SJSA1 (cell line): ENCODE results near the gene MACROH2A1. TPM values are rescaled to one million over a fixed set of nuclear protein-coding genes. Genes with fewer than 3 reads are reported as not detected.

Source experiments
- DNase-seq, 2 experiments: peaks; one replicate each; pipeline ENCODE4 v3.0.0-alpha.2; 2015 to 2020; ENCODE audit warnings: low spot score in 2 of 2, low read depth in 1 of 2
- H3K27ac ChIP-seq: fragments of 250-450 bp; sonication (Bioruptor Pico); 2 replicates; pipeline ENCODE4 v1.5.1; 2020; ENCODE audit warnings: mild to moderate bottlenecking, moderate library complexity
- H3K27me3 ChIP-seq: fragments of 250-450 bp; sonication (Bioruptor Pico); replicated peaks from 2 replicates; pipeline ENCODE4 v1.5.1; 2020; ENCODE audit warnings: mild to moderate bottlenecking, moderate library complexity
- H3K36me3 ChIP-seq: fragments of 250-450 bp; sonication (Bioruptor Pico); 2 replicates; pipeline ENCODE4 v1.5.1; 2020; ENCODE audit warnings: mild to moderate bottlenecking
- H3K4me1 ChIP-seq: fragments of 250-450 bp; sonication (Bioruptor Pico); replicated peaks from 2 replicates; pipeline ENCODE4 v1.6.1; 2021; ENCODE audit warnings: mild to moderate bottlenecking
- H3K4me3 ChIP-seq: fragments of 250-450 bp; sonication (Bioruptor Pico); 2 replicates; pipeline ENCODE4 v1.5.1; 2020; ENCODE audit warnings: mild to moderate bottlenecking
- H3K9me3 ChIP-seq: fragments of 250-450 bp; sonication (Bioruptor Pico); replicated peaks from 2 replicates; pipeline ENCODE4 v1.5.1; 2020; ENCODE audit warnings: mild to moderate bottlenecking
- total RNA-seq: library from RNA; depleted of rRNA; stranded (reverse); fragments of >200 nt; shearing (Covaris generic); gene quantifications from 2 replicates; pipeline ENCODE4 v1.2.3, GENCODE V29; 2014

MACROH2A1 gene
- total RNA-seq, 1 experiment from 2014 or later: 337 TPM

DNA sequence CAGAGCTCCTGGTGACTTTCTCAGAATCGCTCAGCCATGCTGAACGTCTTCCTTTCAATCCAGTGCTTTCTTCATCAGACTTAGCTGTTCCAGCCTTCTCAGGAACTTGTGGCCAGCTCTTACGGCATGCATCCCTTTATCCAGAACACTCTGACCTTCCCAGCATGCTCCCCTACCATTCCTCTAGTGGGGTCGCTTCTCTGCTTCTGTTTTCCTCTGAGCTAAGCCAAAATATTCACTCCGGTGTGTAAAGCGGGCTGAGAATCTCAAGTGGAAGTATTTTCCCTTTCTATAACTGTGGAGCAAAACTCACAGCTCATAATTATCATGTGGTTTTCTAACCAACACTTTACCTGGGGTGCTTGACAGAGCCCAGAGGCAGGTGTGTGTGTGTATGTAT is 41.9 kb upstream of the MACROH2A1 start:
- Histone ChIP-seq H3K27ac (no peak overlapping the region), H3K36me3 (no peaks in the 10 kb centered on the region), H3K27me3 (0 out of 2 replicates have a peak, but pooled peaks cover under 1% of the 10 kb centered on the region), H3K4me3 (no peak overlapping the region), H3K4me1 (peaks cover 7% of the 10 kb centered on the region), H3K9me3 (no peaks in the 10 kb centered on the region)
- DNase-seq: no peak

DNA sequence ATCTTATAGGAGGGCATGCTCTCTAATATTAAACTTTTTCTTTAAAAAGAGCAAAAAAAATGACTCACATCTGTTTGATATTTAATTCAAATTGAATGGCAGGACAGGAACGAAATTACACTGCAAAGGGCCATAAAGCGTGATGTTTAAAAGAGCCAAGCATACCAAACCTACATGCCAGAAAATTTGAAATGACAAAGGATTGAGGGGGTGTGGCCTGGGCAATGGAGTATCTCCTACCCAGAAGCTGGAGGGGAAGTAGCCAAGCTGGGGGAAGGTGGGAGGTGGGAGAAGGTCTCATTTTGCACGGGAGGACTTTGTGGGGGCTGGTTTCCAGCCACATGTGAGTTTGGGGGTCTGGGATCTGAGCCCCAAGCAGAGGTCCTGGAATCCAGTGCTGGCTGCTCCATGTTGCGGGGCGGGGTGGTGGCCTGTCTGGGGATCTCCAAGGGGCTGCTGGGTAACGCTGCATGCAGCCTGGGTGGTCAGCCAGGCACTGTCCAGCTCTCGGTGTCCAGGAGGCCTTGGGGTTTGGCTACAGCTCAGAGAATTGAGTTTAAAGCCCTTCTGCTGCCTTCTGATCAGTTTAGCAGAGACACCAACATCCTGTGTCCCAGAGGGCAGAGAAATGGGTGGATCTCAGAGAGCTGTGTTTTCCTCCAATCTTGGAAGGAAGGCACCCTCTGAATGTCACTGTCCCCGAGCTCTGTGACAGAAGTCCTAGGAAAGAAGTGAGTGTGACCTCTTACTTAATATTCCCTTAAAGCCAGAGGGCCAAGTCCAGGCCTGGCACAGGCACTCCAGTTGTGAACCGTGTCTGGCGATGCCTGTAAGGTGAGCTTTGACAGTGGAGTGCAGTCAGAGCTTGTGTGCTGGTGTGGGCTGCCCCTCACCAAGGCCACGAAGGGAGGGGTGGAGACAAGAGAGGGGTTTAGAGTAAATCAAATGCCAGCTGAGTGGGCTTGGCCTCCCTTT is 40.5 kb upstream of the MACROH2A1 start:
- Histone ChIP-seq H3K27ac (no peak overlapping the region), H3K4me3 (no peak overlapping the region), H3K27me3 (0 out of 2 replicates have a peak, but pooled peaks cover 5% of the 10 kb centered on the region), H3K9me3 (no peaks in the 10 kb centered on the region), H3K36me3 (no peaks in the 10 kb centered on the region), H3K4me1 (peaks cover 7% of the 10 kb centered on the region)
- DNase-seq: peak in 1 of 2 experiments; percentile 41

DNA sequence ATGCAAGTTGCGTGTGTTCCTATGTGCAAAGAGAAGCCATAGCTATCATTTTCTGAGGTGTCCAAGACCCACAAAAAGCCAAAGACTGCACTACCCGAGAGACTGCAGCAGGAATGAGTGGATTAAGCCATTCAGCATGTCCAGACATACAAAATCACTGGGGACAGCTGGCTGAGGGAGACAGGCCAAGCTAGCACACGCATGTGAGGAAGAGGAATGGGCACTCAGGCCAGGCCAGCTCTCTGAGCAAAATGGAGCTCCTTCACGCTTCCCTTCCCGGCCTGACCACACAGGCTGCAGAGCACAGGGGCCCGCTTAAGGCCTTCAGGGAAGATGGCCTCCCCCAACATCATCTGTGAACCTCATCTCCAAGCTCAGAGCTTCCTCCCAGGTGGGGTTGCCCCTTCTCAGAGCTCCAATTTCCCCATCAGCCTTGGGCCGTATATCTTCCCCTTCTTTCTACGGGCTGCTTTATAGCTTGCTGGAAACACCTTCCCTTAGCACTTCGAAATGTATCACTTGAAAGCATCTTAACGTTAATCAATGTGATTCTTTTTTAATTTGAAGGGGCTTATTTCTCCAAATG is 39.7 kb upstream of the MACROH2A1 start:
- Histone ChIP-seq H3K36me3 (no peaks in the 10 kb centered on the region), H3K9me3 (no peaks in the 10 kb centered on the region), H3K27me3 (0 out of 2 replicates have a peak, but pooled peaks cover 5% of the 10 kb centered on the region), H3K4me3 (no peak overlapping the region), H3K27ac (no peak overlapping the region), H3K4me1 (peaks cover 7% of the 10 kb centered on the region)
- peak in 1 of 2 experiments; percentile 36 for DNase-seq

DNA sequence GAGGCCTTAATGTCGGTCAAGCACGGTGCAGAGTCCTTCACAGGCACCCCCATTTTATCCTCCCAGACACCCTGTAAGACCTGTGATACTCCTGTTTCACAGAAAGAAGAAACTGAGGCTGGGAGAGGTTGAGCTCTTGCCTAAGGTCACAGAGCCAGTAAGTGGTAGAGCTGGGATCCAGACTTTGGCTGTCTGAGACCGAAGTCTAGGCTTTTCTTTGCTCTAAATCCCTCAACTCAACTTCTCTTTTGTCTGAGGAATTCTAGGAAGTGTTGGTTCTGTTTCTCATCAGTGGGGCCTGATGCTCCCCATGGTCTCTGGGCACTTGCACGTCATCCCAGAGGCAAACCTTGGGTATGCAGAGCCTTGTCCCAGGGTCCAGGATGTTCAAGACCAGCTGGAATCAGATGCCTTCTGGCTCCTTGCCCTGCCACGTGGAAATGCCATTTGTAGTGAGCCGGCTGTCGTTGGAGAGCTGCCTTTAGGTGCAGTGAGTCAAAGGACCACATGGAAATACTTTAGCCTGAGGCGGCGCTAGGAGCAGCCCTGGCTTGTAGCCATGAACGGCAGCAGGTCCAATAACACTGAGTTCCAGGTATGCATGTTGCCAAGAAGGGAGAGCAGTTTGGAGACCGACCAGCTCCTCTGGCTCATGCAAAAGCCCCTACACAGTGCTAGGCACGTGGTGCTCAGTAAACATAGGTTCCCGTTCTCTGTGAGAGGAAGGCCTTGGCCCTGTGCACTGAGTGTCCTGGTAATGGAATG is 38.9 kb upstream of the MACROH2A1 start:
- peaks cover 7% of the 10 kb centered on the region for H3K4me1 ChIP-seq
- peaks cover 5% of the 10 kb centered on the region; the same call in 1 of the 2 replicates for H3K27me3 ChIP-seq
- H3K4me3 ChIP-seq: no peak overlapping the region
- H3K9me3 ChIP-seq: no peaks in the 10 kb centered on the region
- no peaks in the 10 kb centered on the region for H3K36me3 ChIP-seq
- DNase-seq: peak in 1 of 2 experiments; percentile 55
- H3K27ac ChIP-seq: no peak overlapping the region

DNA sequence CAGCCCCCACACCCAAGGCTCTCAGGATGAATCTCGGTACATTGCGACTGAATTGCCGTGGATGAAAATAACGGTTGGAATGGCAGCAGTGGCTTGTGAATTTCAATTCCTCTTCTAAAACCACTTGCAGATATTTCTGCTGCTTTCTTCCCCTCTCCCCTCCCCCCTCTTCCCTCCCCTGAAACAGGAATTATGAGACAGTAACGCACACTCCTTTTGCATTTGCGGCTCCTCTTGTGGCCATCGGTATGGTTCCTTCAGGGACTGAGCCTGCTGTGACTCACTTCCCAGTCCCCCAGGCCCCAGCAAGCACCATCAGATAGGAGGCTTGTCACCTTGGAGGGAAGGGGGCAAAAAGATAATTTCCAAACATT is 38.4 kb upstream of the MACROH2A1 start:
- Histone ChIP-seq H3K27me3 (peaks cover 5% of the 10 kb centered on the region; the same call in 1 of the 2 replicates), H3K36me3 (no peaks in the 10 kb centered on the region), H3K4me1 (peaks cover 7% of the 10 kb centered on the region), H3K9me3 (no peaks in the 10 kb centered on the region), H3K4me3 (no peak overlapping the region), H3K27ac (no peak overlapping the region)
- peak in 1 of 2 experiments; percentile 40 for DNase-seq

DNA sequence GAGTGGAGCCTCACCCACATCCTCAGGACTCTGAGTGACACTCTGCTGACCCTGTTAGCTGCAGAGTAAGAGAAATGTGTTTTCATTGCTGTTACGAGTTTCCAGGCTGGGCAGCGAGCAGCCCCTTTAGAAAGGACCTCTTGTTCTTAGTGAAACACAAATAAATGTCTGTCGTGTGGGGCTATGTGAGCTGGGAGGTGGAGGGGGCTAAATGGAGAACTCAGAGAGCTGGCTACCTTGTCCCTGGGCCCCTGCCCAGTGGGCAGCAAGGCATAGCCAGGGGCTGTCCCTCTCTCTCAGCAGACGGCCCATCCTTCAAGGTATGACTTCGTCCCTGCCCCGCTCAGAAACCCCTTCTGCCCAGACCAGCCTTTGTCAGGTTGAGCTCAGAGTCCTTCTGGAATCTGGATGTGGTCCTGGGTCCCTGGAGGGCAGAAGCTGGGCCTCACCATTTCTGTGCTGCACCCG is 38.0 kb upstream of the MACROH2A1 start:
- Histone ChIP-seq H3K9me3 (no peaks in the 10 kb centered on the region), H3K4me1 (peaks cover 7% of the 10 kb centered on the region), H3K27me3 (peaks cover 5% of the 10 kb centered on the region; the same call in 1 of the 2 replicates), H3K36me3 (no peaks in the 10 kb centered on the region), H3K4me3 (no peak overlapping the region), H3K27ac (no peak overlapping the region)
- no peak for DNase-seq

DNA sequence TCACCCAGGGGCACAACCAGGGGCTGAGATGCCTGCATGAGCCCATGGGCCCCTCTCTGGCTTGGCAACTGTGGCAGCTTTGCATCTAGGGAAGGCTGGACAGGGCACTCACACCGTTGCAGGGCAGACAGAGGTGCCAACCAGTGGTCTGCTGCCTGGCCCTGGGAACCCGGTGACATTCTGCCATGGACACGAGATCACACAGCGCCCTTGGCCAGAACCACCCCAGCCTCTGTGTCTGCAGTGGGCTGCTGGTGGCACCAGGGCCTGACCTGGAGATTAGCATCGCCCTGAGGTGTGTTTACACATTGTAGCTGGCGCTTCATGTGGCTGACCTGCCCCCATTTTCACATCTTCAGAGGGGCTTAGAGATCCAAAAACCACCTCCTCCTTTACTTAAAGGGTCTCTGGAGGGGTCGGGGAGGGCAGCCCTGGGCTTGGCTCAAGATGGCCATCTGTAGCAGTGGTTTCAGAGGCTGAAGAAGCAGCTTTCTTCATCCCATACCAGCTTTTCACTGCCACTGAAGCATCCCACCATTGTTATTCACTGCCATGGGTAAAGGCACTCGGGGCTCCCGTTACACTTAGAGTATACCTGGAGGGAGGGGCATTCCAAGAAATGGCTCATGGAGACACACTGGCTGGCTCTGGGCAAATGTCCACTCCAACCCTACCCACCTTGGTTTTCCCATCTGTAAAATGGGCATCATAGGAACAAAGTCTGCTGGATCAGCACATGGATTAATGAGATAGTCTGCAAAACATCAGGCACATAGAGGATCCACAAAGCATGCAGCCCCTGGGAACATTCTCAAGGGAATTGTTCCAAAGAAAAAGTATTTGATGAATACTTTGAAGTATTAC is 36.7 kb upstream of the MACROH2A1 start:
- DNase-seq: peak in 1 of 2 experiments; percentile 40
- Histone ChIP-seq H3K4me1 (peaks cover 7% of the 10 kb centered on the region), H3K36me3 (no peaks in the 10 kb centered on the region), H3K27me3 (peaks cover 5% of the 10 kb centered on the region), H3K9me3 (no peaks in the 10 kb centered on the region), H3K4me3 (no peak overlapping the region), H3K27ac (no peak overlapping the region)

DNA sequence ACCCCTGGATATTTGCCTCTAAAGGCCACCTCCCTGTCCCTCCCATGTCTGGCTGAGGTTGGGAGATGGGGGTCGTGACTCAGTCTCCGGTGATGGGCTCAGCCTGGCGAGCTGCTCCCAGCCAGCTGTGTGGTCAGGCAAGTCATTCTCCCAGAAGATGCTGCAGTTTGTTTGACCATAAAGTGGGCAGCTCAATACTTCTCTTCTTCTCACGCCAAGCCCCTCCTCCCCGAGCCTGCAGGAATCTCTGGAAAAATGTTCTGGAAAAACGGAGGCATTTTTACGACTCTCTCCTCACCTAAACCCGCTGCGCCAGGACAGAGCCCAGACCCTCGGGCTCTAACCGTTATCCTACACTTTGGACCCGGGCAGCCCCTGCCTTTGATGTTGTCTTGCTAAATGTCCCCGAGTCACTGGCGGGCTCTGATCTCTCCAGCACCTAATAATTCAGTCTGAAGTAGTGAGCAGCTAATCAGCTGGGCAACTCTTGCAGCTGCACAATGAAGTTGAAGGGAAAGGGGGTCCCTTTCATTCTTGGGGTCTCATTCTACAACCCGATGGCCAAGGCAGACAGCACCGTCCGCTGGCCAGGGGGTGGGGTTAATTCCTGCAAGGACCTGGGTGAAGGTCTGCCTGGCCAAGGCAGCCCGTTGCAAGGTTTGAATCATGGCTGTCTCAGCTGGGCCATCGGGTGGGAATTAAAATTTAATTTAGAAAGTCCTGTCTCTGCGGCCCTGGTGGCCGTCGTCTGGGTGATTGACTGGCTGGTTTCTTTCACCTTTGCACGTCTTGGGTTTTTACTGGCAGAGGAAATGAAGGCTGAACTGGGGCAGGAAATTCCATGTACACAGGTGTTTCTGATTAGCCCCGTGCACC is 35.8 kb upstream of the MACROH2A1 start:
- H3K4me3 ChIP-seq: no peak overlapping the region
- no peaks in the 10 kb centered on the region for H3K9me3 ChIP-seq
- no peak overlapping the region for H3K27ac ChIP-seq
- peaks cover 7% of the 10 kb centered on the region for H3K4me1 ChIP-seq
- peak in 1 of 2 experiments; percentile 37 for DNase-seq
- peaks cover 5% of the 10 kb centered on the region for H3K27me3 ChIP-seq
- no peaks in the 10 kb centered on the region for H3K36me3 ChIP-seq

DNA sequence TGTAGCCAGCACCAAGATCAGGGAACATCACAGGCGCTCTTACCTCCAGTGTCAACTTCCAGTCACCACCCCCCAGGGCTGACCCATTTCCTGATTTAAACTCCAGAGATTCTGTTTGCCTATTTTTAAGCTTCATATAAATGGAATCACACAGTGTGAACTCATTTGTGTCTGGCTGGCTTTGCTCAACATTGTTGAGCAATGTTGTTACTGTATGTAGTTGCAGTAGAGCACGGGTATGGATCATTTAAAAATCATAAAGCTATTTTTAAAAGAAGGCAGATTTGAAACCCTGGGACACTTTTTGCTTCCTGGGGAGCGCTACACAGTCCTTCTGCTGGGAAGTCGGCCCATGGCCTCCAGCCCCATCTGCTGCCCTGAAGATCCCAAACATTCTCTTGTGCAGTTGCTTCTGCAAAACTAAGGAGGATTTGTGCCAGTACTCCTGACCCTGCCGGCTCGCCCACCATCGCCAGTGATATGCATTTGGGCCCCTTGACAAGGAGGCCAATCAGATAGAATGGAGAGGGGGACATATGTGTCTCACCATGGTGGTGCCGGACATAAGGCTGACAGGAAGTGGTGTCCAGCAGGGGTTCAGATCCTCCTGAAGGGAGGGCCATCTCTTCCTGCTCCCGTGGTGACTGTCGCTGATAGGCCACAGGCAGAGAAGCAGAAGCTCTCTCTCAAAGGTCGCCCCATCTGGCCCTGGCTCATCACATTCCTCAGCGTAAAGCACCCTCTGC is 34.8 kb upstream of the MACROH2A1 start:
- DNase-seq: peak in 1 of 2 experiments; percentile 41
- Histone ChIP-seq H3K27me3 (peaks cover 5% of the 10 kb centered on the region), H3K27ac (no peak overlapping the region)

DNA sequence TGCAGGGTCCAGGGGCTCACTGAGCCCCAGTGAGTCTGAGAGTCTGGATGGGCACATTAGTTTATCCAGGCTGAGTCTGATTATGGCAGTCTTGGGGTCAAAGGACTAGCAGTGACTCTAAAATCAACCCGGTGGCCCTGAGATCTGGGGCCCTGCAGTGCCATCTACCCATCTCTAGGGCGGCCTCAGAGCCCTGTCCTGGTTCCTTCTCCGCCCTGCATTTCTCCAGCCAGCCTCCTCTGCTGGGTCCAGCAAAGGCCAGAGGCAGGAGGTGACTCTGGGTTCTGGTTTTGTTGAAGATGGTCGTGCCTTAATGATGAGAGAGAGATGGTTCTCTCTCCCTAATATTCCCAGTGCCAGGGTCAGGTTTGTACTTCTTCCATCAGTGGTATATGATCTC is 33.1 kb upstream of the MACROH2A1 start:
- Histone ChIP-seq H3K4me1 (no peaks in the 10 kb centered on the region), H3K27me3 (peaks cover 5% of the 10 kb centered on the region), H3K36me3 (no peaks in the 10 kb centered on the region), H3K9me3 (peaks cover 3% of the 10 kb centered on the region; the same call in 1 of the 2 replicates), H3K27ac (no peak overlapping the region), H3K4me3 (no peak overlapping the region)
- DNase-seq: no peak

More for the DNA sequence above, 34.8 kb upstream of the MACROH2A1 start:
- Histone ChIP-seq H3K36me3 (no peaks in the 10 kb centered on the region), H3K4me3 (no peak overlapping the region), H3K4me1 (peaks cover 7% of the 10 kb centered on the region), H3K9me3 (no peaks in the 10 kb centered on the region)

DNA sequence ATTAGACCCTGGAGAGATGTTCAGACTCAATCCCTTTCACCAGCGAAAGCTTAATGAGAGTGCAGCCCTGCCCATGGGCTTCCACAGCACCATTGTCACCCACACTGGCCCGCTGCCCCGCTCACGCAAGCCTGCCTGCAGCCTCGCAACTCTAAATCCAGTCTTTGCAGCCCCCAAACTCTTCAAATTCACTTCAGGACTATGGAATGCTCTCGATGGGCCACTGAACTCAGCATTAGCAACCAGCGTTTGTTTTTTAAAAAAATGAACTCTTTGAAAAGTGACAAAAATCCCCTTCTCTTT is 31.1 kb upstream of the MACROH2A1 start:
- H3K36me3 ChIP-seq: no peaks in the 10 kb centered on the region
- H3K27me3 ChIP-seq: no peaks in the 10 kb centered on the region; the same call in none of the 2 replicates
- H3K27ac ChIP-seq: no peak overlapping the region
- no peaks in the 10 kb centered on the region for H3K4me1 ChIP-seq
- DNase-seq: no peak
- H3K4me3 ChIP-seq: no peak overlapping the region
- peaks cover 3% of the 10 kb centered on the region; the same call in 1 of the 2 replicates for H3K9me3 ChIP-seq
